K562 (cell line): Measurements from ENCODE around the gene EPGN. TPM values are rescaled to one million over a fixed set of nuclear protein-coding genes. Genes with fewer than 3 reads are reported as not detected.

ENCODE experiments used
- ATAC-seq: fragments of 200-7000 bp; cut with Tn5 transposase; 3 replicates; pipeline ENCODE4 v1.9.1; 2020; ENCODE audit warnings: moderate library complexity
- BruUV-seq: library from RNA; stranded (reverse); fragments of 400-500 nt; replicated peaks from 2 replicates; lab custom pipeline; 2021; lab: Mats Ljungman, UMichigan
- CTCF ChIA-PET: fragments of 300-600 bp; formaldehyde crosslinking; extraction: SDS; loops from one replicate; lab custom pipeline; 2021; ENCODE audit warnings: low intra/inter-chr PET ratio; lab: Yijun Ruan, JAX
- POLR2A ChIA-PET: fragments of 300-600, 350-650 bp; sonication (Branson Sonifier 250); formaldehyde crosslinking; extraction: SDS; loops from one replicate; lab custom pipeline; 2021; ENCODE audit warnings: antibody characterized with exemption, inconsistent platforms; lab: Yijun Ruan, JAX
- DNase-seq, 4 experiments: peaks; one replicate each; pipeline versions ENCODE4 v3.0.0 to v3.0.0-alpha.2; 2011 to 2018; ENCODE audit warnings: low spot score in 3 of 4, mixed read lengths in 3 of 4; ENCODE audit errors: extremely low read depth in 1 of 4
- FAIRE-seq: peaks from 2 replicates; lab custom pipeline; 2011; peaks lifted over from hg19 to GRCh38; lab: Jason Lieb, UNC
- H2AFZ ChIP-seq: 2 replicates; pipeline ENCODE4 v1.6.0; 2011; ENCODE audit warnings: low read depth, low read length, control low read depth, inconsistent platforms
- H3K27ac ChIP-seq: fragments of 200-600 bp; 3 replicates; pipeline ENCODE4 v1.8.0; 2011; ENCODE audit warnings: low read depth, mild to moderate bottlenecking, control low read depth, inconsistent platforms, low read length, moderate library complexity, mixed read lengths; ENCODE audit errors: extremely low read depth
- H3K27me3 ChIP-seq, 2 experiments: fragments of 300-600 bp in 1 of 2; 2 replicates in 1 of 2; 3 replicates in 1 of 2; pipeline versions ENCODE4 v1.6.0 to v1.8.0; 2011; ENCODE audit warnings: inconsistent platforms in 2 of 2, low read length in 2 of 2, mild to moderate bottlenecking in 1 of 2, mixed read lengths in 1 of 2, moderate library complexity in 1 of 2; ENCODE audit not compliant: control insufficient read depth in 2 of 2, insufficient read depth in 2 of 2
- H3K36me3 ChIP-seq: fragments of 300-600 bp; 3 replicates; pipeline ENCODE4 v1.8.0; 2011; ENCODE audit warnings: mild to moderate bottlenecking, low read length, inconsistent platforms; ENCODE audit not compliant: control insufficient read depth, insufficient read depth
- H3K4me1 ChIP-seq, 2 experiments: fragments of 200-600 bp in 1 of 2; replicated peaks in 1 of 2; 2 replicates in 1 of 2; 3 replicates in 1 of 2; pipeline versions ENCODE4 v1.5.1 to v1.8.0; 2011; ENCODE audit warnings: inconsistent platforms in 2 of 2, low read length in 2 of 2, mild to moderate bottlenecking in 1 of 2, mixed read lengths in 1 of 2, moderate library complexity in 1 of 2; ENCODE audit not compliant: control insufficient read depth in 2 of 2, insufficient read depth in 2 of 2
- H3K4me2 ChIP-seq: 2 replicates; pipeline ENCODE4 v1.6.1; 2011; ENCODE audit warnings: low read length, control low read depth, inconsistent platforms, mixed read lengths; ENCODE audit not compliant: insufficient read depth
- H3K4me3 ChIP-seq: fragments of 200-600 bp; sonication (generic), shearing (Covaris generic); 2 replicates; pipeline ENCODE4 v1.5.1; 2016; ENCODE audit warnings: control low read depth, inconsistent platforms
- H3K79me2 ChIP-seq: fragments of 200-600 bp; 3 replicates; pipeline ENCODE4 v1.8.0; 2011; ENCODE audit warnings: low read length, inconsistent platforms; ENCODE audit not compliant: control insufficient read depth, insufficient read depth
- H3K9ac ChIP-seq, 2 experiments: 2 replicates each; pipeline versions ENCODE4 v1.6.0 to v1.6.1; 2011; ENCODE audit warnings: low read depth in 2 of 2, low read length in 2 of 2, control low read depth in 1 of 2, inconsistent platforms in 1 of 2, mild to moderate bottlenecking in 1 of 2, mixed read lengths in 1 of 2; ENCODE audit not compliant: insufficient read depth in 1 of 2
- H3K9me1 ChIP-seq: one replicate; pipeline ENCODE4 v1.6.0; 2011; ENCODE audit warnings: inconsistent platforms, mild to moderate bottlenecking, low read length, moderate library complexity; ENCODE audit not compliant: control insufficient read depth, insufficient read depth
- H3K9me3 ChIP-seq: replicated peaks from 2 replicates; pipeline ENCODE4 v1.5.1; 2011; ENCODE audit warnings: low read depth, low read length, inconsistent platforms; ENCODE audit not compliant: control insufficient read depth, insufficient read depth
- H4K20me1 ChIP-seq: replicated peaks from 2 replicates; pipeline ENCODE4 v1.6.1; 2011; ENCODE audit warnings: low read length, inconsistent platforms, mixed read lengths; ENCODE audit not compliant: control insufficient read depth, insufficient read depth
- CEBPB ChIP-seq: fragments of 450-650 bp; IDR thresholded peaks from 2 replicates; pipeline ENCODE4 v1.6.1; 2016; ENCODE audit warnings: missing genetic modification characterization, missing compliant biosample characterization
- GATAD2B ChIP-seq: fragments of 450-650 bp; IDR thresholded peaks from 2 replicates; pipeline ENCODE4 v1.6.1; 2017; ENCODE audit warnings: mild to moderate bottlenecking, borderline replicate concordance
- HMG20B ChIP-seq: fragments of 250-450 bp; sonication (Bioruptor Pico); IDR thresholded peaks from 2 replicates; pipeline ENCODE4 v1.5.0; 2021; ENCODE audit warnings: mild to moderate bottlenecking
- MTA3 ChIP-seq: fragments of 450-650 bp; formaldehyde crosslinking; IDR thresholded peaks from 2 replicates; pipeline ENCODE4 v1.6.1; 2017; ENCODE audit warnings: mild to moderate bottlenecking, borderline replicate concordance
- NRF1 ChIP-seq, 2 experiments: fragments of 450-650 bp; IDR thresholded peaks in 1 of 2; conservative IDR thresholded peaks in 1 of 2; 2 replicates each; pipeline ENCODE4 v1.6.1; 2014; ENCODE audit warnings: mild to moderate bottlenecking in 2 of 2
- ZBTB40 ChIP-seq, 2 experiments: fragments of 450-650 bp in 1 of 2; sonication (generic) in 1 of 2; formaldehyde crosslinking in 1 of 2; IDR thresholded peaks; 2 replicates each; pipeline versions ENCODE4 v1.7.1 to v1.9.0; 2016 to 2022; ENCODE audit warnings: inconsistent platforms in 1 of 2, mild to moderate bottlenecking in 1 of 2, missing genetic modification reagents in 1 of 2
- ZNF395 ChIP-seq: fragments of 200-800 bp; sonication (Bioruptor generic); IDR thresholded peaks from 2 replicates; pipeline ENCODE4 v1.6.1; 2017; ENCODE audit warnings: missing genetic modification characterization, missing compliant biosample characterization
- WGBS: fragments of 100-300 bp; shearing (Covaris generic); methylation state at CpG from one replicate; pipeline ENCODE4 v1.1.6; 2016; ENCODE audit warnings: low coverage, mixed read lengths; ENCODE audit not compliant: insufficient coverage; ENCODE audit errors: missing lambda C conversion rate; 5-methylcytosine and 5-hydroxymethylcytosine counted together
- in situ Hi-C: fragments of 300-500 bp; cut with MboI; formaldehyde crosslinking; loops from 4 replicates; pipeline ENCODE4 v1.15.0; 2018; ENCODE audit warnings: inconsistent platforms, mixed read lengths
- intact Hi-C: fragments of 100-400 bp; cut with micrococcal nuclease; formaldehyde crosslinking; loops from 2 replicates; pipeline ENCODE4 v1.14.2; 2022
- polyA plus RNA-seq, 8 experiments: library from polyadenylated mRNA; depleted of rRNA in 4 of 8; stranded (reverse) in 5 of 8; unstranded in 3 of 8; fragments of >200 nt; fragmentation: Nextera tagmentation in 2 of 8; fragmentation: Illumina TruSeq in 1 of 8; extraction: Ambion mirVana in 2 of 8; extraction: Trizol in 1 of 8; gene quantifications; 2 replicates each; pipeline versions ENCODE4 v1.2.1 to v1.2.3, GENCODE V29; 2011 to 2014; ENCODE audit warnings: inconsistent platforms in 1 of 8, missing spikeins in 1 of 8
- total RNA-seq, 7 experiments: library from RNA; depleted of rRNA in 6 of 7; stranded (reverse); fragments of >200 nt in 6 of 7; fragmentation: Illumina TruSeq in 2 of 7; extraction: Trizol in 2 of 7; gene quantifications; 2 replicates each; pipeline versions ENCODE4 v1.2.1 to v1.2.3, GENCODE V29; 2011 to 2021; ENCODE audit warnings: low replicate concordance in 1 of 7
- TF ChIP-seq, protein P1 (sequence below): fragments of 250-450 bp; sonication (Bioruptor Pico); IDR thresholded peaks from 2 replicates; pipeline ENCODE4 v1.9.0; 2021; ENCODE audit warnings: mild to moderate bottlenecking, inconsistent platforms

EPGN gene
- total and polyA plus RNA-seq, 9 of the 15 experiments (the other 6 are each of a cell fraction or from before 2014, with no cell fraction given) = 0.10 to 0.56 TPM; not detected in 7

GRCh38 chr4:74308215-74308614 lies at the start of gene EPGN (continued):
- TF ChIP-seq, protein P1, sequence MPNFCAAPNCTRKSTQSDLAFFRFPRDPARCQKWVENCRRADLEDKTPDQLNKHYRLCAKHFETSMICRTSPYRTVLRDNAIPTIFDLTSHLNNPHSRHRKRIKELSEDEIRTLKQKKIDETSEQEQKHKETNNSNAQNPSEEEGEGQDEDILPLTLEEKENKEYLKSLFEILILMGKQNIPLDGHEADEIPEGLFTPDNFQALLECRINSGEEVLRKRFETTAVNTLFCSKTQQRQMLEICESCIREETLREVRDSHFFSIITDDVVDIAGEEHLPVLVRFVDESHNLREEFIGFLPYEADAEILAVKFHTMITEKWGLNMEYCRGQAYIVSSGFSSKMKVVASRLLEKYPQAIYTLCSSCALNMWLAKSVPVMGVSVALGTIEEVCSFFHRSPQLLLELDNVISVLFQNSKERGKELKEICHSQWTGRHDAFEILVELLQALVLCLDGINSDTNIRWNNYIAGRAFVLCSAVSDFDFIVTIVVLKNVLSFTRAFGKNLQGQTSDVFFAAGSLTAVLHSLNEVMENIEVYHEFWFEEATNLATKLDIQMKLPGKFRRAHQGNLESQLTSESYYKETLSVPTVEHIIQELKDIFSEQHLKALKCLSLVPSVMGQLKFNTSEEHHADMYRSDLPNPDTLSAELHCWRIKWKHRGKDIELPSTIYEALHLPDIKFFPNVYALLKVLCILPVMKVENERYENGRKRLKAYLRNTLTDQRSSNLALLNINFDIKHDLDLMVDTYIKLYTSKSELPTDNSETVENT (CRISPR knock-in tag) = no peak
- TF ChIP-seq GATAD2B (no peak), MTA3 (no peak), ZNF395 (CRISPR knock-in tag) (no peak), NRF1 (conservative IDR thresholded peaks at IDR 0.05 in 1 of 2, IDR thresholded peaks at IDR 0.05 in 1 of 2) (no peak), CEBPB (tag) (no peak)

GRCh38 chr4:74258963-74259362 lies 49.3 kb upstream of the EPGN start:
- FAIRE-seq = no peak
- H3K36me3 ChIP-seq = no peaks in the 10 kb centered on the region
- H3K4me1 ChIP-seq = no peaks in the 10 kb centered on the region; a peak in 1 of 5 replicates
- BruUV-seq = no TSS peak
- H4K20me1 ChIP-seq = no peaks in the 10 kb centered on the region
- no peak overlapping the region for H3K4me3 ChIP-seq
- no peak overlapping the region for H2AFZ ChIP-seq
- peak overlapping the region in 1 of 2 experiments; percentile 53; a peak in 1 of 4 replicates for H3K9ac ChIP-seq
- intact Hi-C loops = no loop called here
- CTCF ChIA-PET = no interaction called here
- H3K27ac ChIP-seq = no peak overlapping the region
- in situ Hi-C loops = no loop called here
- H3K27me3 ChIP-seq = no peaks in the 10 kb centered on the region
- H3K79me2 ChIP-seq = no peaks in the 10 kb centered on the region
- peak in 2 of 4 experiments; percentile 8 to 34 for DNase-seq
- ATAC-seq = no peak
- POLR2A ChIA-PET = no interaction called here
- 53% methylated on average over 1 of the region's 1 CpG for WGBS
- H3K4me2 ChIP-seq = no peak overlapping the region
- no peaks in the 10 kb centered on the region for H3K9me1 ChIP-seq
- H3K9me3 ChIP-seq = no peaks in the 10 kb centered on the region
- no peak for TF ChIP-seq HMG20B (CRISPR knock-in tag)
- TF ChIP-seq ZBTB40 (IDR thresholded peaks at IDR 0.05) = peak; percentile 85
- TF ChIP-seq ZBTB40 (CRISPR knock-in tag; IDR thresholded peaks at IDR 0.05) = no peak
